AG04449 (cell line): ENCODE data around the gene ELOVL6.
A peak's percentile ranks its signal among the peaks of the same experiment; 100 is the strongest.

Source experiments
- CTCF ChIA-PET: fragments of 350-600 bp; formaldehyde crosslinking; extraction: SDS; loops from one replicate; lab custom pipeline; 2021; ENCODE audit warnings: antibody characterized with exemption; lab: Yijun Ruan, JAX
- POLR2A ChIA-PET: fragments of 400-600, 350-600 bp; formaldehyde crosslinking; extraction: SDS; loops from one replicate; lab custom pipeline; 2020; ENCODE audit warnings: antibody characterized with exemption, inconsistent platforms; lab: Yijun Ruan, JAX
- DNase-seq: peaks from one replicate; pipeline ENCODE4 v3.0.0-alpha.2; 2010; ENCODE audit warnings: low read depth, low spot score
- H3K4me3 ChIP-seq: 2 replicates; pipeline ENCODE4 v1.5.1; 2011; ENCODE audit warnings: low read depth, mild to moderate bottlenecking, control low read depth, low read length
- CTCF ChIP-seq: IDR thresholded peaks from one replicate; pipeline ENCODE4 v1.5.1; 2011; ENCODE audit warnings: mild to moderate bottlenecking, moderate library complexity, low read length, control low read depth, inconsistent platforms; ENCODE audit not compliant: insufficient read depth; ENCODE audit errors: missing control alignments

ELOVL6 gene

GRCh38 chr4:110108960-110109359, 89.5 kb downstream of the ELOVL6 start:
- TF ChIP-seq CTCF = no peak
- DNase-seq = no peak
- POLR2A ChIA-PET = no interaction called here
- no peak overlapping the region for H3K4me3 ChIP-seq
- CTCF ChIA-PET = no interaction called here

- ChIA-PET POLR2A (interaction anchor here (0.6 kb wide), 1 partner anchor 68 kb away, joined by 3 read pairs; no protein-coding TSS in a partner anchor), CTCF (interaction anchor here (0.9 kb wide), 1 partner anchor 59 kb away, joined by 3 read pairs; no protein-coding TSS in a partner anchor)
- no peak overlapping the region for H3K4me3 ChIP-seq
These were observed 90.0 kb downstream of the ELOVL6 start for GRCh38 chr4:110108422-110108821.

GRCh38 chr4:110107866-110108265, 90.5 kb downstream of the ELOVL6 start:
- no peak for TF ChIP-seq CTCF
- no peak overlapping the region for H3K4me3 ChIP-seq
- ChIA-PET POLR2A (interaction anchor here (0.6 kb wide), 1 partner anchor 69 kb away, joined by 3 read pairs; no protein-coding TSS in a partner anchor), CTCF (interaction anchor here (0.9 kb wide), 1 partner anchor 58 kb away, joined by 3 read pairs; no protein-coding TSS in a partner anchor)
- DNase-seq = no peak

More at GRCh38 chr4:110108422-110108821, 90.0 kb downstream of the ELOVL6 start:
- no peak for TF ChIP-seq CTCF
- no peak for DNase-seq

GRCh38 chr4:110106931-110107296, 91.5 kb downstream of the ELOVL6 start:
- ChIA-PET POLR2A (no interaction called here), CTCF (interaction anchor here (0.7 kb wide), 1 partner anchor 10 kb away, joined by 3 read pairs; no protein-coding TSS in a partner anchor)
- no peak overlapping the region for H3K4me3 ChIP-seq
- peak; percentile 59 for DNase-seq
- TF ChIP-seq CTCF = no peak

GRCh38 chr4:110104661-110105060, 93.8 kb downstream of the ELOVL6 start:
- TF ChIP-seq CTCF = no peak
- H3K4me3 ChIP-seq = no peak overlapping the region
- POLR2A ChIA-PET = no interaction called here
- DNase-seq = no peak
- CTCF ChIA-PET = no interaction called here

GRCh38 chr4:110099638-110100037, 98.8 kb downstream of the ELOVL6 start:
- no peak for DNase-seq
- no peak for TF ChIP-seq CTCF
- CTCF ChIA-PET = no interaction called here
- POLR2A ChIA-PET = no interaction called here
- no peak overlapping the region for H3K4me3 ChIP-seq
